Measurements from ENCODE around the gene UQCRH. TPM values are rescaled to one million over a fixed set of nuclear protein-coding genes. Genes with fewer than 3 reads are reported as not detected.
A peak's percentile ranks its signal among the peaks of the same experiment; 100 is the strongest.

The UQCRH gene
- total and polyA plus RNA-seq, 2 of the 13 experiments (the other 11 are each of a cell fraction or from before 2014, with no cell fraction given), result 548 to 556 TPM

- TF ChIP-seq FOSL2 (CRISPR knock-in tag; IDR thresholded peaks at IDR 0.05), result peak; percentile 35; the same call in 1 of the 2 replicates
- TF ChIP-seq NFRKB (IDR thresholded peaks at IDR 0.05), result peak; percentile 66
- no peak for TF ChIP-seq ZNF234 (CRISPR knock-in tag; conservative IDR thresholded peaks at IDR 0.05)
- no peak for TF ChIP-seq NONO (IDR thresholded peaks at IDR 0.05)
- peak; percentile 34; the same call in 1 of the 2 replicates for TF ChIP-seq NONO (CRISPR knock-in tag; conservative IDR thresholded peaks at IDR 0.05)
- TF ChIP-seq ZNF816 (CRISPR knock-in tag; IDR thresholded peaks at IDR 0.05; ENCODE audit: borderline replicate concordance), result peak; percentile 96
- peak; percentile 44; the same call in 1 of the 2 replicates for TF ChIP-seq ARID4A (CRISPR knock-in tag; IDR thresholded peaks at IDR 0.05; ENCODE audit: borderline replicate concordance)
- TF ChIP-seq ZNF766 (CRISPR knock-in tag; IDR thresholded peaks at IDR 0.05; ENCODE audit: borderline replicate concordance), result no peak
- no peak for TF ChIP-seq PITX1 (CRISPR knock-in tag; IDR thresholded peaks at IDR 0.05)
- 0 out of 2 replicates have a peak, but pooled peaks have one; percentile 52 for TF ChIP-seq KMT2A (CRISPR knock-in tag; IDR thresholded peaks at IDR 0.05)
- TF ChIP-seq ZNF138 (CRISPR knock-in tag; IDR thresholded peaks at IDR 0.05; ENCODE audit: low read depth), result peak; percentile 20; the same call in 1 of the 2 replicates
- no peak for TF ChIP-seq PRDM4 (CRISPR knock-in tag; IDR thresholded peaks at IDR 0.05; ENCODE audit: borderline replicate concordance)
- TF ChIP-seq REL (CRISPR knock-in tag; conservative IDR thresholded peaks at IDR 0.05), result no peak
- TF ChIP-seq RXRB (CRISPR knock-in tag; IDR thresholded peaks at IDR 0.05; ENCODE audit: borderline replicate concordance), result peak; percentile 29
- TF ChIP-seq ATAD3A (CRISPR knock-in tag; IDR thresholded peaks at IDR 0.05), result no peak
- TF ChIP-seq ISX (CRISPR knock-in tag; conservative IDR thresholded peaks at IDR 0.05), result no peak
- peak; percentile 57; the same call in 1 of the 2 replicates for TF ChIP-seq GMEB1 (CRISPR knock-in tag; IDR thresholded peaks at IDR 0.05; ENCODE audit: borderline replicate concordance)
- TF ChIP-seq TBP (CRISPR knock-in tag; IDR thresholded peaks at IDR 0.05), result no peak
- peak; percentile 54; the same call in 1 of the 2 replicates for TF ChIP-seq KDM5A (IDR thresholded peaks at IDR 0.05; ENCODE audit: borderline replicate concordance, low read length)
- peak; percentile 17 to 43; a peak in 1 of 4 replicates for TF ChIP-seq MAFK (conservative IDR thresholded peaks at IDR 0.05 in 1 of 2, IDR thresholded peaks at IDR 0.05 in 1 of 2; ENCODE audit: low read length in 2 of 2)
- TF ChIP-seq RXRA (CRISPR knock-in tag; IDR thresholded peaks at IDR 0.05), result 0 out of 2 replicates have a peak, but pooled peaks have one; percentile 15
Measured at GRCh38 chr1:46303038-46303871, at the start of gene UQCRH, which contains the start of gene LRRC41 (continued).

Data from HepG2 (cell line).